KOPT-K1 (cell line): Measurements from ENCODE around the gene DVL1.

ENCODE experiments used
- H3K27ac ChIP-seq: fragments of 200-600 bp; sonication (generic); 2 replicates; pipeline ENCODE4 v1.5.1; 2016; ENCODE audit warnings: antibody characterized with exemption, mild to moderate bottlenecking, low read depth, low read length; ENCODE audit not compliant: poor library complexity, severe bottlenecking
- H3K36me3 ChIP-seq: fragments of 200-600 bp; sonication (generic); 2 replicates; pipeline ENCODE4 v1.5.1; 2017; ENCODE audit warnings: antibody characterized with exemption, mild to moderate bottlenecking, low read length, moderate library complexity; ENCODE audit not compliant: insufficient read depth
- H3K9me3 ChIP-seq: fragments of 200-600 bp; sonication (generic); 2 replicates; pipeline ENCODE4 v1.5.1; 2017; ENCODE audit warnings: antibody characterized with exemption, low read length, mild to moderate bottlenecking; ENCODE audit not compliant: insufficient read depth, poor library complexity, severe bottlenecking

DVL1 gene

DNA sequence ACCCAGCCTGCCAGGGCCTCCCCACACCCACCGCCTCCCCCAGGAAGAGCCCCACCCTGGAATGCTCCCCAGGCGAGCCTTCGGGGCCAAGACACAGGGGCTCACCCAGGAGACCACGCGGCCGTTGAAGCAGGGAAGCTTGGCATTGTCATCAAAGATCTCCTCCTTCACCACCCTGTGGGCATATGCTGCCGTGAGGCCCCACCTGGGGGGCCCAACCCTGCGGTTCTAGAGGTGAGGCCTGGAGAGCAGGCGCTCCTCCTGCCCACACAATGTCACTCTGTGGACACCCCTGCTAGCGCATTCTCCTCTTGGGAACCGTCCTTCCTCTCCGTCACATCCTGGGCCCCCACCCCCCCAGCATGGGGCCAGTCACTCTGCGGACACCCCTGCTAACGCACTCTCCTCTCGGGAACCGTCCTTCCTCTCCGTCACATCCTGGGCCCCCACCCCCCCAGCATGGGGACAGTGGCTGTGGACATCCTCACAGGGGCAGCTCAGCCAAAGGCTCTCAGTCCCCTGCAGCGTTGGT, 6.6 kb downstream of the DVL1 start:
- H3K9me3 ChIP-seq: no peaks in the 10 kb centered on the region
- no peak overlapping the region for H3K27ac ChIP-seq
- peaks cover 23% of the 10 kb centered on the region; the same call in 1 of the 2 replicates for H3K36me3 ChIP-seq

DNA sequence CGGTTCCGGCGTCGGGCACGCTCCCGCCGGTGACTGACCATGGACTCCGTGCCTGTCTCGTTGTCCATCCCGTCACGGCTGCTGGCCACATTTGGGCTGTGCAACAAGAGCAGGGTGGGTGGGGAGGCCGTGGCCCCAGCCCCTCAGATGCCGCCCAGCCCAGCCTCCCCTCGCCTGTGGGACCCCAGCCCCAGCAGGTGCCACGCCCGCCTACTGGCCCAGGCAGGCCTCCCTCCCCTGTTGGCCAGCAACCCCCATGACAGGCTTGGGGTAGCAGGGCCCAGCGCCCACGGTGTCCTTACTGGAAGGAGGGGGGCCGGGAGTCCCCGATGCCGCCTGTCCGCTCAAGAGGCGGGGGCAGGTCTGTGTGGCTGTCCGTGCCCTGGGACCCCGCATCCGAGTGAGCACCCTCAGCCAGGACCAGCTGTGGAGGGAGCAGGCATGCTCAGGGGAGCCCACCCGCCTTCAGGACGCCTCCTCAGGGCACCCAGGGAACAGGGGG, 7.1 kb downstream of the DVL1 start:
- Histone ChIP-seq H3K27ac (no peak overlapping the region), H3K9me3 (no peaks in the 10 kb centered on the region), H3K36me3 (peaks cover 28% of the 10 kb centered on the region; the same call in 1 of the 2 replicates)

DNA sequence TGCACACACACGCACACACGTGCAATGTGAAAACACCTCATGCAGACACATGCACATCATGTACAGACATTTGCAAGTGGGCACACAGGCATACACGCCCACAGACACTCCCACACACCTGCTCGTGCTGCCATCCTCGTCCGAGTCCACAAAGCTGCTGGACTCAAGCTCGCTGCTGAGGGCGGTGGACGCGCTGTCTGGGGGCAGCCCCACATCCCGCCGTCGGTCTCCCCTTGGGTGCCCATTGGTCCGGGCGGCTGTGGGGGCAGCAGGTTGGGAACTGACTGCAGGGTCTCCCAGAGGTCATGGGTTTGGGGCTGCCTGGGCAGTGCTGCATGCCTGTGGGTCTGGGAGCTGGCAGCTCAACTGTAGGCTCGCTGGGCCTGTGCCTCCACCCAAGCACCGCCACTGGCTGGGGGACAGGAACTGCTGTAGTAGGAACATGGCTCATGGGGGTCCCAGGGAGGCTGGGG, 7.6 kb downstream of the DVL1 start:
- peaks cover 28% of the 10 kb centered on the region; the same call in 1 of the 2 replicates for H3K36me3 ChIP-seq
- no peak overlapping the region for H3K27ac ChIP-seq
- no peaks in the 10 kb centered on the region for H3K9me3 ChIP-seq

DNA sequence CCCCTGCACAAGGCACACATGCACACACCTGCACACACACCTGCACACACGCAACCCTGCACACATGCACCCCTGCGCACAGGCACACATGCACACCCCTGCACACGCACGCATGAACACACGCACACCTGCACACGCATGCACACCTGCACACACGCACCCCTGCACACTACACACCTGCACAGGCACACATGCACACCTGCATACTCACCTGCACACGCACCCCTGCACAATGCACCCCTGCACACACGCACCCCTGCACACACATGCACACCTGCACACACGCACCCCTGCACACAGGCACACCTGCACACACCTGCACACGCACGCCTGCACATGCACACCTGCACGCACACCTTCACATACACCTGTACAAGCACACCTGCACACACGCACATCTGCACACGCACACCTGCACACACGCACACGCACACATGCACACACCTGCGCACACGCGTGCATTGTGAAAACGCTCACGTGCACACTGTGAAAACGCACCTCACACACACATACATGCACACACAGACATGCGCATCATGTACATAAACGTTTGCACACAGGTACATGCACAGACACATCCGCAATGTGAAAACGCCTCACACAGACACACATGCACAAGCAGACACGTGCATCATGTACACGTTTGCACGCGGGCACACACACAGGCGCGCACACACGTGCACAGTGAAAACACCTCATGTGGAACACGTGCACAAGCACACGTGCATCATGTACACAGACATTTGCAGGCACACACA, 8.2 kb downstream of the DVL1 start:
- Histone ChIP-seq H3K9me3 (no peaks in the 10 kb centered on the region), H3K27ac (no peak overlapping the region), H3K36me3 (peaks cover 28% of the 10 kb centered on the region; the same call in 1 of the 2 replicates)

DNA sequence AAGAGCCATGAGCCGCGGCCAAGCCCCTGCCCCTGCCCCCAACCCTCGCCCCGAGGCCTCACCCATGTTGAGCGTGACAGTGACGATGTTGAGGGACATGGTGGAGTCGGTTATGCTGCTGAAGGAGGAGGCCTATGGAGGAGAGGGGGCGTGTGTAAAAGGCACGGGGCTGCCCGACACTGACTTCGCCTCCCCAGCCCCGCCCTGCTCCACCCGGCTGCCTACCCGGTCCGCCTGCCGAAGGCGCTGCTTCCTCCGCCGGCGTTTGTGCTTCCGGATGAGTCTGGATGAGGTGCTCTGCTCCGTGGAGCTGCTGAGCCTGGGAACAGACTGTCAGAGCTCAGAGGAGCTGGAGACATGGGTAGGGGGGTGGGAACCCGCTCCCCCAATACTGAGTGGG, 9.0 kb downstream of the DVL1 start:
- Histone ChIP-seq H3K27ac (no peak overlapping the region), H3K9me3 (no peaks in the 10 kb centered on the region), H3K36me3 (peaks cover 28% of the 10 kb centered on the region; the same call in 1 of the 2 replicates)

DNA sequence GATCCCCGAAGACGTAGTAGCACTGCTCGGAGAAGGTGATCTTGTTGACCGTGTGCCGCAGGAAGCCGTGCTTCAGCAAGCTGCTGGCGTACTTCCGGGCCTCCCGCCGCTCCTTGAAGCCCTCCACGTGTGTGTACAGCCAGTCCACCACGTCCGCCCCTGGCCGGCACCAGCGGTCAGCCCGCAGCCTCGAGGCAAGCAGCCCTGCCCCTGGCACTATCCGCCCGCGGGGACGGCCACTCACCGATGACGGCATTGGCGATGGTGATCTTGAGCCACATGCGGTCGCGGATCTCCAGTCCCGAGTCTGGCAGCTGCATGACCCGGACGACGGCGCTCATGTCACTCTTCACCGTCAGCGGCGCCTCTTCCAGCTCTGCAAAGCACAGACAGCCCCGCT, 10.9 kb downstream of the DVL1 start:
- H3K27ac ChIP-seq: no peak overlapping the region
- H3K9me3 ChIP-seq: no peaks in the 10 kb centered on the region
- H3K36me3 ChIP-seq: peaks cover 28% of the 10 kb centered on the region; the same call in 1 of the 2 replicates

DNA sequence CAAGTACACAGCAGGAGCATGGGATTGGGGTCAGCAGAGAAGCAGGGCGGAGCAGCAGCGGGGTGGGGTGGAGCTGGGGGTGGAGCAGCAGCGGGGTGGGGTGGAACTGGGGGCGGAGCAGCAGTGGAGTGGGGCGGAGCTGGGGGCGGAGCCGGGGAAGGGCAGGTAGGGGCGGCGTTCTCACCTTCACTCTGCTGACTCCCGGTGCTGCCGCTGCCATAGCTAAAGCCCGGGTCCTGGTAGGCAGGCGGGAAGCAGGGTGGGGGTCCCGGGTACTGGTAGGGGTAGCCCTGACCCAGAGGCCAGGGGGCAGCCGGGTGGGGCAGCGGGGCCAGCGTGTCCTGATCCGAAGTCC, 11.4 kb downstream of the DVL1 start:
- Histone ChIP-seq H3K36me3 (peaks cover 28% of the 10 kb centered on the region; the same call in 1 of the 2 replicates), H3K27ac (no peak overlapping the region)

DNA sequence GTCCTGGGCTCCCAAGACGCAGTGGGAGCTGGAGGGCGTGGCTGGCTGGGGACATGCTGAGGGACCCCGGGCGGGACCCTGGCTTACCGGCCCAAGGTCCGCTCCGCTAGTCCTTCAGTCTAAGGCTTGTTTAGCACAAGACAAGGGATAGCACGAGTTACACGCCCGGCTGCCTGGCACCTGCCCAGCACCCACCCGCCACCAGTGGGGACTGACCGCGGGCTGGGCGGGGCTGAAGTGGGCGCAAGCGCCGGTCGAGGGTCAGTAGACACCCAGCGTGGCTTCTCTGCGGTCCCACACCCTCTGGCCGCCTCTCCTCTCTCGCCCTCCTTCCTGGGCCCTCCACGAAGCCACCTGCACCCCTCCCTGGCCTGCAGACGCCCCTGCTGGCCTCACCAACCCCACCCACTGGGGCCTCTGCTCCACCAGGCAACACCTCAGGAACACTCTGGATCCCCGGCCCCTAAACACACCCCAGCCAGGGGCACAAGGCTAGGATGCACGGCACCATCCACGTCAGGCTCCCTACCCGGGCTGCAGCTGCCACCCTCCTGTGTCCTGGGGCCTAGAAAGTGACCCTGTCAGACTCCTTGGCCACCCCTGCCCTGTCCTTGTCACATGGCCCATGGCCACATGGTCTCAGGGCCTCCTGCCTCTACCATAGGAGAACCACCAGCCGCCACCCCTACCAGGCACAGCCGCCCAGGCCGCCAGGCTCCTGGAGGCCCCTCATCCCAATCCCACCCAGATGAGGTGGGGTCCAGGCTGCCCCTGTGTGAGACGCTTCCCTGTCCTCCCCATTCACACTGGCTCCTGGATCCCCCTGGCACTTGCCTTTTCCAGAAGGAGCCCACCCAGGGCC, 12.1 kb downstream of the DVL1 start:
- Histone ChIP-seq H3K9me3 (no peaks in the 10 kb centered on the region), H3K36me3 (peaks cover 28% of the 10 kb centered on the region; the same call in 1 of the 2 replicates), H3K27ac (no peak overlapping the region)

More for the DNA sequence above, 11.4 kb downstream of the DVL1 start:
- no peaks in the 10 kb centered on the region for H3K9me3 ChIP-seq

DNA sequence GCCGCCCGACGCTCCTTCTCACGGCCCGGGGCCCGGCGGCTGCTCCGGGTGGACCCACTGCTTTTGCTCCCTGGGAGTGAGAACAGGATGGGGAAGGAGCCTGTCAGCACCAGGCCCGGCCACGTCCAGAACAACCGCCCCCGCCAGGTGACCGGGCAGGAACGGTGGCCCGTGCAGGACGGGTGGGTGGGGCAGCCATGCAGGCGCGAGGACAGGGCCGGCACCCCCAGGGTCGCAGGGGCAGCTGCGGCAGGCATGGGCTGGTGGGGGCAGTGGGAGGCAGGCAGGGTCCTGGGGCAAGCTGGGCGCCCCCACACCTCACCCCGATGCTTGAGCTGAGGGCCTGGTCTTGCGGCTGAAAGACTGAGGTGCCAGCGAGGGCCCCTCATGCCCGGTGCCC, 12.8 kb downstream of the DVL1 start:
- peaks cover 24% of the 10 kb centered on the region; the same call in 1 of the 2 replicates for H3K36me3 ChIP-seq
- H3K27ac ChIP-seq: no peak overlapping the region
- H3K9me3 ChIP-seq: no peaks in the 10 kb centered on the region

DNA sequence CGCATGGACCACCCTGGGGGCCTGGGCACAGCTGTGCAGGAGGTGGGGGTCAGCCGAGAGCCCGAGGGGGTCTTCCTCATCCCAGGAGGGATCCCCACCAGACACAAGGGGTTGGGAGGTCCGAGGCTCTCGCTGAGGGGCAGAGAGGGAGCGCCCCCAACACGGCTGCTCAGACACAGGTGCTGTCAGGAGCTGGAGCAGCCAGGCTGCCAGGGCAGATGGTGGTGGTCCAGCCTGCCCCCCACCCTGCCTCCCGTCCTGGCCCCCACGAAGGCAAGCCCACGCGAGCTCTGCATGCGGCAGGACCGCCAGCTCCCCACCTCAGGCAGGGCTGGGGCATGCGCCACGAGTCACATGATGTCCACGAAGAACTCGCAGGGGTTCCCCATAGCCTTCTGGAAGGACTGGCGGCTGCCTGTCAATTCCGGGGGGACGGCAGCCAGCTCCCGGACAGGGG, 13.4 kb downstream of the DVL1 start:
- H3K27ac ChIP-seq: no peak overlapping the region
- no peaks in the 10 kb centered on the region for H3K9me3 ChIP-seq
- H3K36me3 ChIP-seq: peaks cover 18% of the 10 kb centered on the region; the same call in 1 of the 2 replicates

DNA sequence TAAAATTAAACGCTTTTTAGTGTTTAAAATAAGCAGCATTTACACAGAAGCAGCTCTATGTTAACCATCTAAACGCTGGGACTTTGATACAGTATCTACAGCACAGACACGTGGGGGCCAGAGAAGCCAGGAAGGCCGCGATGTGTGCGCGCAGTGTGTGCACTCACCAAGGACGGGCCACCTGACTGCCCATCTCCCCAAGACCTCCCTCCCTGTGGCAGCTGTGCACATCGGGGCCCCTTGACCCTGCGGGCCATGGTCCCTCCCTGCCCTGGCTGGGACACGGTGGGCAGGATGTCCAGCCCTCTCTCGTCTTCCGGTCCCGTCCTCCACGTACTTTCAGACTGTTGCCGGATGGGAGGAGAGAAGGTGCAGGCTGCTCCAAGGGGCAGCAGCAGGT, 13.9 kb downstream of the DVL1 start:
- H3K36me3 ChIP-seq: peaks cover 16% of the 10 kb centered on the region; the same call in 1 of the 2 replicates
- no peak overlapping the region for H3K27ac ChIP-seq
- H3K9me3 ChIP-seq: no peaks in the 10 kb centered on the region

DNA sequence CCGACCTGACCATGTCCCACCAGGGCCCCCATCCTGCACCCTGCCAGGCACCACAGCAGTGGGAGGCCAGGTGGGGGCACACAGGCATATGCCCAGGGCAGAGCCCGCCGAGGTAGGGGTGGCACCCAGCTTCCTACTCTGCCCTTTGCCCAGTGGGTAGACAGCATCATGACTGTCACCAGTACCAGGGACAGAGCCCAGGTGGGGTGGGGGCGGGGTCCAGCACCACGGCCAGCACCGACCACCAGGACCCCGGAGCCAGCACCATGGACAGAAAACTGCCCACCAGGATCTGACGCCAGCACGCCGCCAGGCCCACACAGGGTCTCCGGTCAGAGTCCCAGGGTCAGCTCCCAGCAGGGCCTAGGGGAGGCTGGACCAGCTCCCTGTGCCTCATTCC, 14.4 kb downstream of the DVL1 start:
- H3K9me3 ChIP-seq: peaks cover 4% of the 10 kb centered on the region
- no peak overlapping the region for H3K27ac ChIP-seq
- peaks cover 13% of the 10 kb centered on the region; the same call in 1 of the 2 replicates for H3K36me3 ChIP-seq

DNA sequence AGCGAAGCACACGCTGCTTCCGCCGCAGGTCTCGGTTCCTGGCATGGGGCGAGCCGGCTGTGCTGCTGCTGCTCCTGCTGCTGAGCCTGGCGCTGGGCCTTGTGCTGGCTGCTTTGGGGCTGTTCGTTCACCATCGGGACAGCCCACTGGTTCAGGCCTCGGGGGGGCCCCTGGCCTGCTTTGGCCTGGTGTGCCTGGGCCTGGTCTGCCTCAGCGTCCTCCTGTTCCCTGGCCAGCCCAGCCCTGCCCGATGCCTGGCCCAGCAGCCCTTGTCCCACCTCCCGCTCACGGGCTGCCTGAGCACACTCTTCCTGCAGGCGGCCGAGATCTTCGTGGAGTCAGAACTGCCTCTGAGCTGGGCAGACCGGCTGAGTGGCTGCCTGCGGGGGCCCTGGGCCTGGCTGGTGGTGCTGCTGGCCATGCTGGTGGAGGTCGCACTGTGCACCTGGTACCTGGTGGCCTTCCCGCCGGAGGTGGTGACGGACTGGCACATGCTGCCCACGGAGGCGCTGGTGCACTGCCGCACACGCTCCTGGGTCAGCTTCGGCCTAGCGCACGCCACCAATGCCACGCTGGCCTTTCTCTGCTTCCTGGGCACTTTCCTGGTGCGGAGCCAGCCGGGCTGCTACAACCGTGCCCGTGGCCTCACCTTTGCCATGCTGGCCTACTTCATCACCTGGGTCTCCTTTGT, 15.5 kb downstream of the DVL1 start:
- Histone ChIP-seq H3K9me3 (peaks cover 4% of the 10 kb centered on the region), H3K27ac (no peak overlapping the region), H3K36me3 (peaks cover 9% of the 10 kb centered on the region; the same call in 1 of the 2 replicates)

DNA sequence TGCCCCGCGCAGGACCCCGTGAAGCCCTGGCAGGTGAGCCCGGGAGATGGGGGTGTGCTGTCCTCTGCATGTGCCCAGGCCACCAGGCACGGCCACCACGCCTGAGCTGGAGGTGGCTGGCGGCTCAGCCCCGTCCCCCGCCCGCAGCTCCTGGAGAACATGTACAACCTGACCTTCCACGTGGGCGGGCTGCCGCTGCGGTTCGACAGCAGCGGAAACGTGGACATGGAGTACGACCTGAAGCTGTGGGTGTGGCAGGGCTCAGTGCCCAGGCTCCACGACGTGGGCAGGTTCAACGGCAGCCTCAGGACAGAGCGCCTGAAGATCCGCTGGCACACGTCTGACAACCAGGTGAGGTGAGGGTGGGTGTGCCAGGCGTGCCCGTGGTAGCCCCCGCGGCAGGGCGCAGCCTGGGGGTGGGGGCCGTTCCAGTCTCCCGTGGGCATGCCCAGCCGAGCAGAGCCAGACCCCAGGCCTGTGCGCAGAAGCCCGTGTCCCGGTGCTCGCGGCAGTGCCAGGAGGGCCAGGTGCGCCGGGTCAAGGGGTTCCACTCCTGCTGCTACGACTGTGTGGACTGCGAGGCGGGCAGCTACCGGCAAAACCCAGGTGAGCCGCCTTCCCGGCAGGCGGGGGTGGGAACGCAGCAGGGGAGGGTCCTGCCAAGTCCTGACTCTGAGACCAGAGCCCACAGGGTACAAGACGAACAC, 16.3 kb downstream of the DVL1 start:
- Histone ChIP-seq H3K9me3 (peaks cover 4% of the 10 kb centered on the region), H3K36me3 (peaks cover 5% of the 10 kb centered on the region; the same call in 1 of the 2 replicates), H3K27ac (no peak overlapping the region)
